HCT116 (cell line): ENCODE measurements around the gene ITGA7. TPM values are rescaled to one million over a fixed set of nuclear protein-coding genes. Genes with fewer than 3 reads are reported as not detected.

Source experiments
- ATAC-seq: fragments of 200-7000 bp; cut with Tn5 transposase; 2 replicates; pipeline ENCODE4 v1.9.1; 2020; ENCODE audit warnings: mild to moderate bottlenecking, moderate library complexity
- BruUV-seq: library from RNA; stranded (reverse); fragments of 400-500 nt; replicated peaks from 2 replicates; lab custom pipeline; 2021; lab: Mats Ljungman, UMichigan
- CTCF ChIA-PET: fragments of 300-600 bp; sonication (Branson Sonifier 250); formaldehyde crosslinking; loops from one replicate; lab custom pipeline; 2021; ENCODE audit warnings: antibody characterized with exemption; lab: Charles Lee
- POLR2A ChIA-PET: fragments of 300-600, 350-600 bp; sonication (Branson Sonifier 250); formaldehyde crosslinking; loops from one replicate; lab custom pipeline; 2021; ENCODE audit warnings: antibody characterized with exemption; lab: Charles Lee
- RAD21 ChIA-PET, 2 experiments: fragments of 300-600 bp; sonication (Branson Sonifier 250); formaldehyde crosslinking; loops; one replicate each; lab custom pipeline; 2023; ENCODE audit warnings: low total read pairs in 2 of 2; ENCODE audit not compliant: uncharacterized antibody in 2 of 2, unreplicated experiment in 2 of 2, low non-redundant PET in 1 of 2; lab: Charles Lee
- DNase-seq: peaks from one replicate; pipeline ENCODE4 v3.0.0-alpha.2; 2010; ENCODE audit warnings: low read depth, low spot score
- H2AFZ ChIP-seq: fragments of 200-600 bp; shearing (Covaris generic), sonication (generic); 2 replicates; pipeline ENCODE4 v1.6.1; 2017; ENCODE audit warnings: low read depth, mixed run types, mixed read lengths, antibody characterized with exemption, low read length; ENCODE audit not compliant: poor library complexity, severe bottlenecking
- H3K27ac ChIP-seq: 2 replicates; pipeline ENCODE4 v1.5.1; 2012; ENCODE audit warnings: low read depth, low read length
- H3K27me3 ChIP-seq: fragments of 200-600 bp; sonication (generic); 2 replicates; pipeline ENCODE4 v1.6.1; 2016; ENCODE audit warnings: mixed run types, low read length, mixed read lengths; ENCODE audit not compliant: insufficient read depth
- H3K36me3 ChIP-seq, 2 experiments: fragments of 200-500 bp in 1 of 2; fragments of 200-600 bp in 1 of 2; sonication (Bioruptor generic) in 1 of 2; sonication (generic) in 1 of 2; 2 replicates each; pipeline versions ENCODE4 v1.5.1 to v1.6.1; 2014 to 2016; ENCODE audit warnings: low read length in 2 of 2, inconsistent platforms in 1 of 2, mixed read lengths in 1 of 2, mixed run types in 1 of 2; ENCODE audit not compliant: insufficient read depth in 2 of 2, control insufficient read depth in 1 of 2
- H3K4me1 ChIP-seq, 2 experiments: fragments of 200-600 bp in 1 of 2; sonication (generic) in 1 of 2; 2 replicates each; pipeline versions ENCODE4 v1.5.1 to v1.6.1; 2012 to 2017; ENCODE audit warnings: low read length in 2 of 2, inconsistent platforms in 1 of 2, mild to moderate bottlenecking in 1 of 2, mixed read lengths in 1 of 2, mixed run types in 1 of 2, moderate library complexity in 1 of 2; ENCODE audit not compliant: insufficient read depth in 2 of 2, control insufficient read depth in 1 of 2
- H3K4me2 ChIP-seq: fragments of 200-600 bp; sonication (generic); 2 replicates; pipeline ENCODE4 v1.6.1; 2017; ENCODE audit warnings: mixed run types, low read length, mixed read lengths
- H3K4me3 ChIP-seq, 2 experiments: fragments of 200-600 bp in 1 of 2; sonication (generic) in 1 of 2; replicated peaks in 1 of 2; 2 replicates each; pipeline ENCODE4 v1.5.1; 2011 to 2016; ENCODE audit warnings: low read length in 2 of 2, control low read depth in 1 of 2, low read depth in 1 of 2, mild to moderate bottlenecking in 1 of 2, mixed read lengths in 1 of 2, mixed run types in 1 of 2
- H3K79me2 ChIP-seq: fragments of 200-600 bp; sonication (generic); 2 replicates; pipeline ENCODE4 v1.6.1; 2017; ENCODE audit warnings: mild to moderate bottlenecking, mixed run types, low read length, moderate library complexity, mixed read lengths; ENCODE audit not compliant: insufficient read depth
- H3K9ac ChIP-seq: fragments of 200-600 bp; sonication (generic); 2 replicates; pipeline ENCODE4 v1.6.1; 2016; ENCODE audit warnings: low read length, mixed read lengths
- H3K9me2 ChIP-seq: fragments of 200-600 bp; sonication (generic), shearing (Covaris generic); 2 replicates; pipeline ENCODE4 v1.6.1; 2017; ENCODE audit warnings: mixed run types, mild to moderate bottlenecking, moderate library complexity; ENCODE audit not compliant: insufficient read depth
- H3K9me3 ChIP-seq, 2 experiments: fragments of 200-500 bp in 1 of 2; fragments of 200-600 bp in 1 of 2; sonication (Bioruptor generic) in 1 of 2; sonication (generic) in 1 of 2; 2 replicates each; pipeline ENCODE4 v1.6.1; 2014 to 2017; ENCODE audit warnings: low read length in 2 of 2, mixed read lengths in 2 of 2, inconsistent platforms in 1 of 2, low read depth in 1 of 2, mild to moderate bottlenecking in 1 of 2, mixed run types in 1 of 2, moderate library complexity in 1 of 2; ENCODE audit not compliant: control insufficient read depth in 1 of 2, insufficient read depth in 1 of 2
- H4K20me1 ChIP-seq: fragments of 200-600 bp; sonication (generic), shearing (Covaris generic); 2 replicates; pipeline ENCODE4 v1.6.1; 2017; ENCODE audit warnings: mixed run types, mild to moderate bottlenecking, moderate library complexity; ENCODE audit not compliant: insufficient read depth
- CBX3 ChIP-seq: IDR thresholded peaks from 2 replicates; pipeline ENCODE4 v1.6.1; 2012; ENCODE audit warnings: low read depth
- EGR1 ChIP-seq: IDR thresholded peaks from 2 replicates; pipeline ENCODE4 v1.6.1; 2012; ENCODE audit warnings: low read depth
- ELF1 ChIP-seq: IDR thresholded peaks from 2 replicates; pipeline ENCODE4 v1.6.1; 2012; ENCODE audit warnings: low read depth, borderline replicate concordance
- EZH2phosphoT487 ChIP-seq: fragments of 200-600 bp; IDR thresholded peaks from 2 replicates; pipeline ENCODE4 v1.6.1; 2018; ENCODE audit warnings: antibody characterized with exemption, borderline replicate concordance
- POLR2A ChIP-seq: IDR thresholded peaks from 2 replicates; pipeline ENCODE4 v1.7.0; 2011; ENCODE audit warnings: borderline replicate concordance; ENCODE audit not compliant: insufficient read depth, insufficient read length; ENCODE audit errors: extremely low read depth
- REST ChIP-seq: IDR thresholded peaks from 2 replicates; pipeline ENCODE4 v1.6.1; 2012; ENCODE audit warnings: low read depth
- YY1 ChIP-seq: IDR thresholded peaks from 2 replicates; pipeline ENCODE4 v1.6.1; 2011; ENCODE audit warnings: low read length, low read depth, moderate library complexity, mild to moderate bottlenecking; ENCODE audit not compliant: insufficient replicate concordance; ENCODE audit errors: extremely low read depth
- ZFX ChIP-seq: fragments of 450-650 bp; IDR thresholded peaks from 2 replicates; pipeline ENCODE4 v1.6.1; 2017
- intact Hi-C: fragments of 100-400 bp; cut with micrococcal nuclease; formaldehyde crosslinking; loops from 2 replicates; pipeline ENCODE4 v1.10.0; 2022
- total RNA-seq: library from RNA; stranded (reverse); gene quantifications from one replicate; pipeline ENCODE4 v1.2.1, GENCODE V29; 2021; ENCODE audit not compliant: unreplicated experiment

Gene ITGA7
- total RNA-seq, 1 experiment from 2014 or later: 17.8 TPM

DNA sequence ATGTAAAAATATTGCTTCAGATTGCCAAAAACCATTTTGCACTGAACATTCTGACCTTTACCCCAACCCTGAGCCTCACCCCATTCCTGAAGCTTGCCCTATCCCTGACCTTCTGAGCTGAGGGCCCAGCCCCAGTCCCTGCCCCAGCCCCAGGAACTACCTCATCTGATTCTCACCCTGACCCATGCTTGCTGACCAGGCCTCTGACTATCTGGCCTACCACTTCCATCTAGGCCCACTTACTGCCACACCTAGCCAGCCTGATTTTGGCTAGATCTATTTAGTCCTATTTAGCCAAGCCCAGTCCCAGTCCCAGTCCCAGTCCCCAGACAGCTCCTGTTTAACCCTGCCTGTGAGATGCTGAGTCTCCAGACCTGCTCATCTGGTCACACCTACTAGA lies 37.4 kb downstream of the ITGA7 start:
- Histone ChIP-seq H3K27me3 (no peaks in the 10 kb centered on the region), H4K20me1 (no peaks in the 10 kb centered on the region), H3K9me3 (no peaks in the 10 kb centered on the region), H3K9ac (no peak overlapping the region), H2AFZ (no peak overlapping the region), H3K4me2 (no peak overlapping the region), H3K4me1 (peaks cover 0 to under 1% of the 10 kb centered on the region in 2 experiments; a peak in 1 of 4 replicates), H3K27ac (no peak overlapping the region), H3K9me2 (0 out of 2 replicates have a peak, but pooled peaks cover 3% of the 10 kb centered on the region), H3K4me3 (no peak overlapping the region), H3K79me2 (no peaks in the 10 kb centered on the region), H3K36me3 (no peaks in the 10 kb centered on the region)
- no TSS peak for BruUV-seq
- ChIA-PET POLR2A (interaction anchor here (0.6 kb wide), 1 partner anchor 18 kb away, joined by 7 read pairs; no protein-coding TSS in a partner anchor), RAD21 (no interaction called here), CTCF (no interaction called here)
- no peak for DNase-seq
- no peak for TF ChIP-seq REST
- TF ChIP-seq YY1: no peak
- TF ChIP-seq ZFX: no peak
- no peak for TF ChIP-seq CBX3
- TF ChIP-seq EZH2phosphoT487: no peak
- TF ChIP-seq EGR1: no peak
- no peak for TF ChIP-seq ELF1
- TF ChIP-seq POLR2A: no peak
- no peak for ATAC-seq
- intact Hi-C loops: no loop called here
